Endodermal cell (in vitro differentiated cells): ENCODE data around the gene CSNK1G3. TPM values are rescaled to one million over a fixed set of nuclear protein-coding genes. Genes with fewer than 3 reads are reported as not detected.

Source experiments
- DNase-seq: peaks from one replicate; pipeline ENCODE4 v3.0.0-alpha.2; 2017
- H3K27ac ChIP-seq: 2 replicates; pipeline ENCODE4 v1.5.1; 2013; ENCODE audit warnings: mild to moderate bottlenecking, low read depth, low read length, moderate library complexity
- H3K27me3 ChIP-seq: 2 replicates; pipeline ENCODE4 v1.6.1; 2013; ENCODE audit warnings: mild to moderate bottlenecking, low read length, moderate library complexity; ENCODE audit not compliant: insufficient read depth, control insufficient read depth, poor library complexity, severe bottlenecking
- H3K36me3 ChIP-seq: 2 replicates; pipeline ENCODE4 v1.7.0; 2013; ENCODE audit warnings: mild to moderate bottlenecking, low read length, moderate library complexity; ENCODE audit not compliant: control insufficient read depth, insufficient read depth
- H3K4me1 ChIP-seq: one replicate; pipeline ENCODE4 v1.7.0; 2013; ENCODE audit warnings: low read length; ENCODE audit not compliant: control insufficient read depth, insufficient read depth
- H3K4me3 ChIP-seq: 2 replicates; pipeline ENCODE4 v1.5.1; 2013; ENCODE audit warnings: mild to moderate bottlenecking, low read length, moderate library complexity
- H3K9ac ChIP-seq: 2 replicates; pipeline ENCODE4 v1.6.1; 2013; ENCODE audit warnings: mild to moderate bottlenecking, low read length, moderate library complexity; ENCODE audit not compliant: poor library complexity, severe bottlenecking; ENCODE audit errors: extremely low read depth
- H3K9me3 ChIP-seq: 2 replicates; pipeline ENCODE4 v1.6.1; 2013; ENCODE audit warnings: mild to moderate bottlenecking, low read length, moderate library complexity; ENCODE audit not compliant: control insufficient read depth
- H3K27ac Mint-ChIP-seq: 2 replicates; pipeline ENCODE4 v1.8.0; 2020; ENCODE audit warnings: mixed read lengths
- H3K27me3 Mint-ChIP-seq: 2 replicates; pipeline ENCODE4 v1.8.0; 2021; ENCODE audit warnings: mild to moderate bottlenecking, mixed read lengths; ENCODE audit not compliant: insufficient read depth
- H3K36me3 Mint-ChIP-seq: 2 replicates; pipeline ENCODE4 v1.8.0; 2020; ENCODE audit warnings: low read depth, mixed read lengths
- H3K4me1 Mint-ChIP-seq: 2 replicates; pipeline ENCODE4 v1.8.0; 2020; ENCODE audit warnings: mixed read lengths
- H3K4me3 Mint-ChIP-seq: 2 replicates; pipeline ENCODE4 v1.8.0; 2020; ENCODE audit warnings: mild to moderate bottlenecking, moderate library complexity, mixed read lengths
- H3K9me3 Mint-ChIP-seq: 2 replicates; pipeline ENCODE4 v1.8.0; 2020; ENCODE audit warnings: mild to moderate bottlenecking, mixed read lengths
- WGBS, 2 experiments: methylation state at CpG; one replicate each; pipeline versions ENCODE4 v1.1.5 to v1.1.7; 2013; ENCODE audit warnings: missing lambda C conversion rate in 2 of 2, mixed read lengths in 1 of 2; ENCODE audit not compliant: insufficient coverage in 1 of 2, insufficient read length in 1 of 2; 5-methylcytosine and 5-hydroxymethylcytosine counted together
- total RNA-seq, 2 donors: library from RNA; stranded (reverse); fragmentation: NEBNext Ultra II Directional in 1 of 2; extraction: Animal tissue kit (Norgen Biotek cat#: 25700) in 1 of 2; gene quantifications; 2 replicates in 1 of 2; 3 replicates in 1 of 2; pipeline ENCODE4 v1.2.1, GENCODE V29; 2021
- TF ChIP-seq, protein P1 (sequence below): fragments of 200-600 bp; sonication (generic); conservative IDR thresholded peaks from 2 replicates; pipeline ENCODE4 v1.5.0; 2021; ENCODE audit warnings: antibody characterized with exemption, mild to moderate bottlenecking

CSNK1G3 gene
- total RNA-seq, 2 donors from 2014 or later, result 47.5 to 48.4 TPM

DNA sequence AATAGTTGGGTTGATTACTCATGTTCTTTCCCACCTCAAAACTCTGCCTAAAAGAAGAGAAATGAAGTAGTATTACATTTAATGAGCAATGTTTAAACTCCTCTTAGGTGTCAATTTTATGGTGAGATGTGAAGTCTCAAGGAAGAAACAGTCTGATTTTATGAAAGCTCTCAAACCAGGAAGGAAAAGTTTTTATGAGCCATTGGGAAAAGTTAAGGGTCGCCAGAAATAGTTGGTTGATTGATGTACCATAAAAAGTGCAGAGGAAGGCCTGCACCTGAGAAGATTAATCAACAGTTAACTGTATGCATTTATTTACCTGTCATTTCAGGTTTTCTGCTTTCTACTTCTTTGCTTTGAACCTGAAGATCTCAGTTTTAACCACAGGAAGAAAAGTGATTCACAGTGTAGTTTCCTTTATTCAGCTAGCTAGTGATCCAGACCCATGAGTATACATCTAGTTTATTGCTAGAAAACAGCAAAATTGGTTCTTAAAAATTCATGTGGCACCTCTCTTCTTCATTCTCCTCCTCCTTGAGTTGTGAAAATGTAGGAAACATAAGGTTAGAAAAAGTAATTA lies 133.1 kb downstream of the CSNK1G3 start:
- 70 to 83% methylated on average over 1 of the region's 1 CpG for WGBS, 2 experiments
- Histone ChIP-seq H3K4me1 (no peaks in the 10 kb centered on the region), H3K27me3 (no peaks in the 10 kb centered on the region), H3K9ac (no peak overlapping the region), H3K27ac (no peak overlapping the region), H3K4me3 (no peak overlapping the region), H3K9me3 (no peaks in the 10 kb centered on the region), H3K36me3 (no peaks in the 10 kb centered on the region)
- Mint-ChIP-seq H3K4me3 (no peak overlapping the region), H3K9me3 (no peaks in the 10 kb centered on the region), H3K4me1 (peaks cover 3% of the 10 kb centered on the region), H3K27ac (no peak overlapping the region), H3K36me3 (no peaks in the 10 kb centered on the region), H3K27me3 (no peaks in the 10 kb centered on the region)
- TF ChIP-seq, protein P1, sequence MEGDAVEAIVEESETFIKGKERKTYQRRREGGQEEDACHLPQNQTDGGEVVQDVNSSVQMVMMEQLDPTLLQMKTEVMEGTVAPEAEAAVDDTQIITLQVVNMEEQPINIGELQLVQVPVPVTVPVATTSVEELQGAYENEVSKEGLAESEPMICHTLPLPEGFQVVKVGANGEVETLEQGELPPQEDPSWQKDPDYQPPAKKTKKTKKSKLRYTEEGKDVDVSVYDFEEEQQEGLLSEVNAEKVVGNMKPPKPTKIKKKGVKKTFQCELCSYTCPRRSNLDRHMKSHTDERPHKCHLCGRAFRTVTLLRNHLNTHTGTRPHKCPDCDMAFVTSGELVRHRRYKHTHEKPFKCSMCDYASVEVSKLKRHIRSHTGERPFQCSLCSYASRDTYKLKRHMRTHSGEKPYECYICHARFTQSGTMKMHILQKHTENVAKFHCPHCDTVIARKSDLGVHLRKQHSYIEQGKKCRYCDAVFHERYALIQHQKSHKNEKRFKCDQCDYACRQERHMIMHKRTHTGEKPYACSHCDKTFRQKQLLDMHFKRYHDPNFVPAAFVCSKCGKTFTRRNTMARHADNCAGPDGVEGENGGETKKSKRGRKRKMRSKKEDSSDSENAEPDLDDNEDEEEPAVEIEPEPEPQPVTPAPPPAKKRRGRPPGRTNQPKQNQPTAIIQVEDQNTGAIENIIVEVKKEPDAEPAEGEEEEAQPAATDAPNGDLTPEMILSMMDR, result no peak
- DNase-seq, result no peak

DNA sequence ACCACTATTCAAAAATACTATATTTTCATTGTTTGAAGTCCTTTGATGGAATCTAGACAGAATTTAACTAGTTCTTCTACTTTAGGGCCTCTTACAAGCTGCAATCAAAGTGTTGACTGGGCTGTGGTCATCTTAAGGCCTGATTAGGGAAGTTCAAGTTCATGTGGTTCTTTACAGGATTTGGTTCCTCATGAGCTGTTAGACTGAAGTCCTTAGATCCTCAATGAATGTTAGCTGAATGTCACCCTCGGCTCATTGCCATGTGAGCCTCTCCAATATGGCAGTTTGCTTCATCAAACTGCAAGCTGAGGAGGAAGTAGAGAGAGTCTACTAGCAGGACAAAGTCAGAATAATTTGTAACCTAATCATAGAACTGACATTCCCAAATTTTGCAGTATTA lies 135.1 kb downstream of the CSNK1G3 start:
- H3K27ac ChIP-seq, result no peak overlapping the region
- 67 to 82% methylated on average over 1 of the region's 1 CpG for WGBS, 2 experiments
- H3K4me1 Mint-ChIP-seq, result peaks cover 2% of the 10 kb centered on the region

DNA sequence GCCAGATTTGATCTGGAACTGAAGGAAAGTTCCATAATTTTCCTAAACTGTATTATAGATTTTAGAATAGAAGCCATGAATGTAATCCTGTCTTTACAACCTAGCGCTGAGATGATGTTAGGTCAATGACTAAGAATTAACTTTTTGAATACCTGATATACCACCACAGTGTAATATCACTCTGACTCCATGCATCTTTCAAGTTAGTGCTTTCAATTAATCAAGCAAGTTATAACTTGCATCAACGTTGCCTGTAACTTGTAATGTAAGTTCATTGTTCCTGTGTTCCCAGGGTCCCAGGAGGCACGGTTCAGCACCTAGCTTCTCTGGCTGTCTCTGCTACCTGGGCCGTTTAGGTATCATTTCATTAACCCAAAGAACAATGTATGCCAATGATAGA lies 139.3 kb downstream of the CSNK1G3 start:
- no peaks in the 10 kb centered on the region for H3K36me3 Mint-ChIP-seq
- 94 to 95% methylated on average over 4 of the region's 4 CpGs for WGBS, 2 experiments
- DNase-seq, result no peak

More for the DNA sequence above, 135.1 kb downstream of the CSNK1G3 start:
- H3K9me3 ChIP-seq, result no peaks in the 10 kb centered on the region
- TF ChIP-seq, protein P1, result no peak
- no peaks in the 10 kb centered on the region for H3K27me3 ChIP-seq
- H3K4me3 ChIP-seq, result no peak overlapping the region
- H3K36me3 ChIP-seq, result no peaks in the 10 kb centered on the region
- DNase-seq, result no peak
- Mint-ChIP-seq H3K27me3 (no peaks in the 10 kb centered on the region), H3K27ac (no peak overlapping the region), H3K9me3 (no peaks in the 10 kb centered on the region), H3K36me3 (no peaks in the 10 kb centered on the region), H3K4me3 (no peak overlapping the region)
- no peaks in the 10 kb centered on the region for H3K4me1 ChIP-seq
- no peak overlapping the region for H3K9ac ChIP-seq

More for the DNA sequence above, 139.3 kb downstream of the CSNK1G3 start:
- no peaks in the 10 kb centered on the region for H3K9me3 Mint-ChIP-seq
- H3K4me3 Mint-ChIP-seq, result no peak overlapping the region
- no peaks in the 10 kb centered on the region for H3K36me3 ChIP-seq
- H3K9me3 ChIP-seq, result no peaks in the 10 kb centered on the region
- H3K9ac ChIP-seq, result no peak overlapping the region
- no peaks in the 10 kb centered on the region for H3K4me1 ChIP-seq
- H3K27me3 ChIP-seq, result no peaks in the 10 kb centered on the region
- H3K27ac Mint-ChIP-seq, result no peak overlapping the region
- TF ChIP-seq, protein P1, result no peak
- peaks cover 1% of the 10 kb centered on the region for H3K4me1 Mint-ChIP-seq
- H3K4me3 ChIP-seq, result no peak overlapping the region
- no peaks in the 10 kb centered on the region for H3K27me3 Mint-ChIP-seq
- no peak overlapping the region for H3K27ac ChIP-seq
